ENCODE data around the gene PTH.

The PTH gene

GRCh38 chr11:13445588-13445987 is 50.2 kb downstream of the PTH start:
- Histone ChIP-seq H3K9me3 (replicated peaks in 1 of 11) (peaks cover 10 to 15% (median 13%) of the 10 kb centered on the region in 11 experiments; a peak in 18 of 22 replicates), H3K27me3 (no peaks in the 10 kb centered on the region), H3K4me1 (peaks cover 6 to 21% (median 16%) of the 10 kb centered on the region in 10 experiments; a peak in 17 of 20 replicates), H3K4me2 (no peak overlapping the region), H3K27ac (no peak overlapping the region), H3K36me3 (peaks cover 0 to 31% (median 11%) of the 10 kb centered on the region in 11 experiments; a peak in 12 of 22 replicates), H3K4me3 (no peak overlapping the region), H4K20me1 (peaks cover 0 to 50% (median 14%) of the 10 kb centered on the region in 11 experiments; a peak in 9 of 22 replicates), H3K9ac (no peak overlapping the region)
- no peak for TF ChIP-seq Cebpa-rat (IDR thresholded peaks at IDR 0.05)

All from BLaER1 treated with 17β-estradiol and CSF1 and Interleukin-3, amounts not matched to agents 10 nM and 100 nM (cell line).